Nephron progenitor cell (in vitro differentiated cells): Measurements from ENCODE around the gene TREM1.
A peak's percentile ranks its signal among the peaks of the same experiment; 100 is the strongest.
"Not testable (repeated sequence)": the region's sequence is repeated elsewhere in the genome, so short reads cannot be mapped to it uniquely, and the experiment has no call there.

Experiments used
- DNase-seq: peaks from one replicate; pipeline ENCODE4 v3.0.0; 2021
- H3K27ac Mint-ChIP-seq: 2 replicates; pipeline ENCODE4 v1.8.0; 2021; ENCODE audit warnings: mild to moderate bottlenecking, moderate library complexity, mixed read lengths
- H3K27me3 Mint-ChIP-seq: 2 replicates; pipeline ENCODE4 v1.8.0; 2021; ENCODE audit warnings: mild to moderate bottlenecking, low read depth, mixed read lengths; ENCODE audit not compliant: poor library complexity
- H3K36me3 Mint-ChIP-seq: 2 replicates; pipeline ENCODE4 v1.8.0; 2021; ENCODE audit warnings: low read depth, mixed read lengths
- H3K4me1 Mint-ChIP-seq: 2 replicates; pipeline ENCODE4 v1.8.0; 2021; ENCODE audit warnings: mixed read lengths
- H3K4me3 Mint-ChIP-seq: 2 replicates; pipeline ENCODE4 v1.8.0; 2021; ENCODE audit warnings: mild to moderate bottlenecking, moderate library complexity, mixed read lengths
- H3K9me3 Mint-ChIP-seq: 2 replicates; pipeline ENCODE4 v1.8.0; 2021; ENCODE audit warnings: mild to moderate bottlenecking, moderate library complexity, mixed read lengths
- TF ChIP-seq, protein P1 (sequence below): fragments of 200-600 bp; sonication (generic); IDR thresholded peaks from 2 replicates; pipeline ENCODE4 v1.5.0; 2021; ENCODE audit warnings: antibody characterized with exemption

Gene TREM1

DNA sequence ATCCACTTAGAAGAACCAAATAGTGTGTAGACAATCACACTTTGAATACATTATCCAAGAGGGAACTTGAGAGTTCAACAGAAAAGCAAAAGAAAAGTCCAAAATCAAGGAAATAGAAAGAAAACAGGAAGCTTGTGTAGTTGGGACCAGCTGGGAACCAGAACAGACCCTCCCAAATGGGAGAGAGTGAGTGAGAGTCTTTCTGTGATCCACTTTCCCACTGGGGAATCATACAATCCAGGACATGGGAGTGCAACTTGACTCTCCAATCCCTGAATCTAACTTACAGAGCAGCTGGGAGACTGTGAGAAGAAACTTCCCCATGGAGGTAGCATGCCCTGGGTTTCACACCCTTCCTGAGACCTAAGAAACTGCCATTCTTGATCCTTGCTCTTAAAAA lies 31.4 kb downstream of the TREM1 start:
- no peak overlapping the region for H3K27ac Mint-ChIP-seq
- DNase-seq, result no peak

DNA sequence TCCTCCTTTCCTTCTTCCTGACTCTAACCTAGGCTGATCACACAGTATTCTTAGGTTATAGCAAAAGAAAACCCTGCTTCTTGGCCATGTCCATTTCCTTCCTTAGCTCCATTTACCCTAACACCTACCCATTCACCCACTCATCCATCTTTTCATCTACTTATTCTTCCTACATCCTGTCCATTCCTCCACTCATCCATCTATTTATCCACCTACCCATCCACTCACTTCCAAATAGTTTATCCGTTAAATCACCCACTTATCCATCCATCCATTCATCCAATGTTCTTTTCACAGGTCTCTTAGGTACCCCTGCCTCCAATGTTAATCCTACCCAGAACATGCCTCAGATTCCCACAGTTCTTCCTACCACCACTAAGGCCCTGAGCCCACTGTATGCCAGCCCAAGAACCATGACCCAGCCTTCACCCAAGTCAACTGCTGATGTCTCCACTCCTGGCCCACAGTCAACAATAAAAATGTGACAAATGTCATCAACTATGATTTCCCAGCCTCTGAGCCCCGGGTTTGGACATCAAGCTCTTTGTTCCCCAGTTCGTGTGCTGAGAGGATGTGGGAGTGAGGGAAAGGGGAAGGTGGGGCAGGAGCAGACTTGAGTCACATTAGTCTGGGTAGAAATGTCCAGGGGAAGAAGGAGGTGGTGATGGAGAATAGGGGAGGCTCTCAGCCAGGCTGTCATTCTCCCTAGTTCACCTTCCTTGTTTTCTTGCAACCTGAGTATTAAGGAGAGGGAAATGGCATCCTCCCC lies 33.9 kb downstream of the TREM1 start:
- H3K27me3 Mint-ChIP-seq, result peaks cover 34% of the 10 kb centered on the region
- H3K4me1 Mint-ChIP-seq, result peaks cover 27% of the 10 kb centered on the region
- H3K4me3 Mint-ChIP-seq, result no peak overlapping the region
- no peak for DNase-seq
- H3K36me3 Mint-ChIP-seq, result no peaks in the 10 kb centered on the region
- TF ChIP-seq, protein P1, sequence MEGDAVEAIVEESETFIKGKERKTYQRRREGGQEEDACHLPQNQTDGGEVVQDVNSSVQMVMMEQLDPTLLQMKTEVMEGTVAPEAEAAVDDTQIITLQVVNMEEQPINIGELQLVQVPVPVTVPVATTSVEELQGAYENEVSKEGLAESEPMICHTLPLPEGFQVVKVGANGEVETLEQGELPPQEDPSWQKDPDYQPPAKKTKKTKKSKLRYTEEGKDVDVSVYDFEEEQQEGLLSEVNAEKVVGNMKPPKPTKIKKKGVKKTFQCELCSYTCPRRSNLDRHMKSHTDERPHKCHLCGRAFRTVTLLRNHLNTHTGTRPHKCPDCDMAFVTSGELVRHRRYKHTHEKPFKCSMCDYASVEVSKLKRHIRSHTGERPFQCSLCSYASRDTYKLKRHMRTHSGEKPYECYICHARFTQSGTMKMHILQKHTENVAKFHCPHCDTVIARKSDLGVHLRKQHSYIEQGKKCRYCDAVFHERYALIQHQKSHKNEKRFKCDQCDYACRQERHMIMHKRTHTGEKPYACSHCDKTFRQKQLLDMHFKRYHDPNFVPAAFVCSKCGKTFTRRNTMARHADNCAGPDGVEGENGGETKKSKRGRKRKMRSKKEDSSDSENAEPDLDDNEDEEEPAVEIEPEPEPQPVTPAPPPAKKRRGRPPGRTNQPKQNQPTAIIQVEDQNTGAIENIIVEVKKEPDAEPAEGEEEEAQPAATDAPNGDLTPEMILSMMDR, result no peak
- no peak overlapping the region for H3K27ac Mint-ChIP-seq
- peaks cover 2% of the 10 kb centered on the region for H3K9me3 Mint-ChIP-seq

More for the DNA sequence above, 31.4 kb downstream of the TREM1 start:
- TF ChIP-seq, protein P1, result no peak
- Mint-ChIP-seq H3K36me3 (peaks cover 6% of the 10 kb centered on the region), H3K4me3 (no peak overlapping the region), H3K9me3 (peaks cover 27% of the 10 kb centered on the region), H3K4me1 (peaks cover 44% of the 10 kb centered on the region), H3K27me3 (peaks cover 27% of the 10 kb centered on the region)

- Mint-ChIP-seq H3K4me1 (no peaks in the 10 kb centered on the region), H3K9me3 (peaks cover 8% of the 10 kb centered on the region), H3K27me3 (peaks cover 45% of the 10 kb centered on the region), H3K36me3 (no peaks in the 10 kb centered on the region), H3K4me3 (no peak overlapping the region), H3K27ac (no peak overlapping the region)
- TF ChIP-seq, protein P1, result no peak
- DNase-seq, result no peak
These were observed 38.4 kb downstream of the TREM1 start for GRCh38 chr6:41247882-41248705.

DNA sequence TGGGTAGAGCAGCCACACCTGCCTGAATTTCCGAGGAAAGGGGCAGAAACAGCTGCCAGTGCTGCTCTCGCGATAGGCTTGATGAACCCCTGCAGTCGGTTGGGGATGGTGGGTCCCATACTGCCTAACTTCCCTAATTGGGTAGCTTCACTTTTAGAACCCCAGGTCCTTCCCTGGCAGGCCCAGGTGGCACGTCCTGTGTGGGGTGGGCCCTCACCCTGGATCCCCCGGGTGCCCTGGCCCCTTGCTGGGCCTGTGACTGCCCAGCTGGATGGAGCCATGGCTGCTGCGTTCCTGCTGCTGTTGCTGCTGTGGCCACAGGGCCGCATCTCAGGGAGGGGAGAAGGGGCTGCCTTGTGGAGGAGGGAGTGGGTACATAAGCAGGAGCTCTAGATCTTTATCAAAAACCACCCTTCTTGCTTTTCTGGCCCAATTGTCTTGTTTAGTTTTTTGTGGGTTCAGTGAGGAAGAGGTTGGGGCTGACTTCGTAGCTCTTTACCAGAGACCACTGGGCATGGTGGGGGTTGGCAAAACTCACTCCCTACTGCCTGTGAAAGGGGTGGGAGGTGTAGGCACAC lies 39.1 kb downstream of the TREM1 start:
- H3K27me3 Mint-ChIP-seq, result peaks cover 49% of the 10 kb centered on the region
- H3K36me3 Mint-ChIP-seq, result no peaks in the 10 kb centered on the region
- H3K9me3 Mint-ChIP-seq, result peaks cover 8% of the 10 kb centered on the region
- TF ChIP-seq, protein P1, result no peak
- no peak overlapping the region for H3K4me3 Mint-ChIP-seq
- H3K27ac Mint-ChIP-seq, result no peak overlapping the region
- H3K4me1 Mint-ChIP-seq, result no peaks in the 10 kb centered on the region
- no peak for DNase-seq

- not testable (repeated sequence) for H3K27ac Mint-ChIP-seq
These were observed 40.0 kb downstream of the TREM1 start for GRCh38 chr6:41246529-41246928.

GRCh38 chr6:41239467-41240159 lies 46.9 kb downstream of the TREM1 start:
- no peaks in the 10 kb centered on the region for H3K36me3 Mint-ChIP-seq
- peak overlapping the region; percentile 31 for H3K4me3 Mint-ChIP-seq
- peaks cover 90% of the 10 kb centered on the region for H3K27me3 Mint-ChIP-seq
- peaks cover 9% of the 10 kb centered on the region for H3K4me1 Mint-ChIP-seq
- peak; percentile 53 for DNase-seq
- H3K27ac Mint-ChIP-seq, result no peak overlapping the region
- H3K9me3 Mint-ChIP-seq, result no peaks in the 10 kb centered on the region
- TF ChIP-seq, protein P1, result no peak

More at GRCh38 chr6:41246529-41246928, 40.0 kb downstream of the TREM1 start:
- H3K4me1 Mint-ChIP-seq, H3K4me3 Mint-ChIP-seq, H3K9me3 Mint-ChIP-seq, DNase-seq, H3K36me3 Mint-ChIP-seq: not testable (repeated sequence)
- H3K27me3 Mint-ChIP-seq, result peaks cover 55% of the 10 kb centered on the region
